ENCODE results near the gene NRXN3.

GRCh38 chr14:78595797-78596196 lies 425.6 kb downstream of the NRXN3 start:
- TF ChIP-seq, protein P1, sequence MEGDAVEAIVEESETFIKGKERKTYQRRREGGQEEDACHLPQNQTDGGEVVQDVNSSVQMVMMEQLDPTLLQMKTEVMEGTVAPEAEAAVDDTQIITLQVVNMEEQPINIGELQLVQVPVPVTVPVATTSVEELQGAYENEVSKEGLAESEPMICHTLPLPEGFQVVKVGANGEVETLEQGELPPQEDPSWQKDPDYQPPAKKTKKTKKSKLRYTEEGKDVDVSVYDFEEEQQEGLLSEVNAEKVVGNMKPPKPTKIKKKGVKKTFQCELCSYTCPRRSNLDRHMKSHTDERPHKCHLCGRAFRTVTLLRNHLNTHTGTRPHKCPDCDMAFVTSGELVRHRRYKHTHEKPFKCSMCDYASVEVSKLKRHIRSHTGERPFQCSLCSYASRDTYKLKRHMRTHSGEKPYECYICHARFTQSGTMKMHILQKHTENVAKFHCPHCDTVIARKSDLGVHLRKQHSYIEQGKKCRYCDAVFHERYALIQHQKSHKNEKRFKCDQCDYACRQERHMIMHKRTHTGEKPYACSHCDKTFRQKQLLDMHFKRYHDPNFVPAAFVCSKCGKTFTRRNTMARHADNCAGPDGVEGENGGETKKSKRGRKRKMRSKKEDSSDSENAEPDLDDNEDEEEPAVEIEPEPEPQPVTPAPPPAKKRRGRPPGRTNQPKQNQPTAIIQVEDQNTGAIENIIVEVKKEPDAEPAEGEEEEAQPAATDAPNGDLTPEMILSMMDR (IDR thresholded peaks at IDR 0.05): peak; percentile 54
- TF ChIP-seq REST (IDR thresholded peaks at IDR 0.05; ENCODE audit: insufficient read depth in 1 of 2, low read depth in 2 of 2, low read length in 1 of 2) (no peak), POLR2AphosphoS5 (IDR thresholded peaks at IDR 0.05; ENCODE audit: low read depth, low read length) (no peak), SIN3A (IDR thresholded peaks at IDR 0.05; ENCODE audit: borderline replicate concordance, insufficient read depth, low read depth, low read length) (no peak)

Data from Panc1 (cell line).